SK-N-SH treated with all-trans-retinoic acid at 6 μM for 48 hours (cell line): ENCODE data around the gene FRAS1.

ENCODE experiments used
- ATAC-seq: fragments of 200-7000 bp; cut with Tn5 transposase; 3 replicates; pipeline ENCODE4 v1.9.1; 2020; ENCODE audit warnings: mild to moderate bottlenecking, moderate library complexity
- ARNTL ChIP-seq: fragments of 450-650 bp; formaldehyde crosslinking; IDR thresholded peaks from 2 replicates; pipeline ENCODE4 v1.5.0; 2020; ENCODE audit warnings: low read depth, mild to moderate bottlenecking, moderate library complexity, borderline replicate concordance
- BACH2 ChIP-seq: fragments of 250-450 bp; sonication (Bioruptor Pico); IDR thresholded peaks from 2 replicates; pipeline ENCODE4 v1.9.0; 2021; ENCODE audit warnings: mild to moderate bottlenecking, borderline replicate concordance
- CREB5 ChIP-seq: fragments of 250-450 bp; sonication (Bioruptor Pico); IDR thresholded peaks from 2 replicates; pipeline ENCODE4 v1.5.1; 2020; ENCODE audit warnings: low read depth, mild to moderate bottlenecking, moderate library complexity
- CSDC2 ChIP-seq: fragments of 250-450 bp; sonication (Bioruptor Pico); IDR thresholded peaks from 2 replicates; pipeline ENCODE4 v1.5.0; 2020; ENCODE audit warnings: mild to moderate bottlenecking, moderate library complexity
- CSRNP3 ChIP-seq: fragments of 250-450 bp; sonication (Bioruptor Pico); IDR thresholded peaks from 2 replicates; pipeline ENCODE4 v1.5.1; 2021; ENCODE audit warnings: mild to moderate bottlenecking, moderate library complexity
- ISL1 ChIP-seq: fragments of 250-450 bp; sonication (Bioruptor Pico); IDR thresholded peaks from 2 replicates; pipeline ENCODE4 v2.1.2; 2022; ENCODE audit warnings: mild to moderate bottlenecking, moderate library complexity
- OSR1 ChIP-seq: fragments of 250-450 bp; sonication (Bioruptor Pico); IDR thresholded peaks from 2 replicates; pipeline ENCODE4 v1.8.0; 2022; ENCODE audit warnings: moderate library complexity, mild to moderate bottlenecking, inconsistent platforms
- PATZ1 ChIP-seq: fragments of 250-450 bp; sonication (Bioruptor Pico); IDR thresholded peaks from 2 replicates; pipeline ENCODE4 v1.8.0; 2020; ENCODE audit warnings: mild to moderate bottlenecking, moderate library complexity, borderline replicate concordance
- POU6F1 ChIP-seq: fragments of 250-450 bp; sonication (Bioruptor Pico); IDR thresholded peaks from 2 replicates; pipeline ENCODE4 v1.8.0; 2021; ENCODE audit warnings: low read depth, mild to moderate bottlenecking, moderate library complexity, borderline replicate concordance
- RARB ChIP-seq: fragments of 250-450 bp; sonication (Bioruptor Pico); IDR thresholded peaks from 2 replicates; pipeline ENCODE4 v1.8.0; 2021; ENCODE audit warnings: mild to moderate bottlenecking, moderate library complexity
- SNAI2 ChIP-seq: fragments of 250-450 bp; sonication (Bioruptor Pico); IDR thresholded peaks from 2 replicates; pipeline ENCODE4 v1.5.0; 2020; ENCODE audit warnings: mild to moderate bottlenecking, moderate library complexity
- TCF4 ChIP-seq: fragments of 250-450 bp; sonication (Bioruptor Pico); IDR thresholded peaks from 2 replicates; pipeline ENCODE4 v1.8.0; 2021; ENCODE audit warnings: mild to moderate bottlenecking, moderate library complexity, borderline replicate concordance
- TOX ChIP-seq: fragments of 250-450 bp; sonication (Bioruptor Pico); IDR thresholded peaks from 2 replicates; pipeline ENCODE4 v1.8.0; 2021; ENCODE audit warnings: mild to moderate bottlenecking, moderate library complexity, borderline replicate concordance
- TSHZ2 ChIP-seq: fragments of 250-450 bp; sonication (Bioruptor Pico); IDR thresholded peaks from 2 replicates; pipeline ENCODE4 v1.5.0; 2020; ENCODE audit warnings: mild to moderate bottlenecking, moderate library complexity
- ZC3H10 ChIP-seq: fragments of 250-450 bp; sonication (Bioruptor Pico); IDR thresholded peaks from 2 replicates; pipeline ENCODE4 v1.5.1; 2021; ENCODE audit warnings: mild to moderate bottlenecking, moderate library complexity
- ZFP3 ChIP-seq: fragments of 250-450 bp; sonication (Bioruptor Pico); IDR thresholded peaks from 2 replicates; pipeline ENCODE4 v1.5.0; 2020; ENCODE audit warnings: mild to moderate bottlenecking, moderate library complexity
- ZFP30 ChIP-seq: fragments of 450-650 bp; formaldehyde crosslinking; IDR thresholded peaks from 2 replicates; pipeline ENCODE4 v1.5.0; 2022; ENCODE audit warnings: mild to moderate bottlenecking, moderate library complexity
- ZNF565 ChIP-seq: fragments of 450-650 bp; formaldehyde crosslinking; conservative IDR thresholded peaks from 2 replicates; pipeline ENCODE4 v1.5.0; 2020; ENCODE audit warnings: low read depth, mild to moderate bottlenecking, moderate library complexity
- ZNF70 ChIP-seq: fragments of 450-650 bp; formaldehyde crosslinking; IDR thresholded peaks from 2 replicates; pipeline ENCODE4 v1.5.0; 2020; ENCODE audit warnings: mild to moderate bottlenecking, moderate library complexity
- ZNF8 ChIP-seq: fragments of 450-650 bp; formaldehyde crosslinking; IDR thresholded peaks from 2 replicates; pipeline ENCODE4 v1.5.0; 2020; ENCODE audit warnings: mild to moderate bottlenecking, moderate library complexity

The FRAS1 gene

GRCh38 chr4:78018271-78019049, 38.7 kb upstream of the FRAS1 start:
- TF ChIP-seq ARNTL (CRISPR knock-in tag) (no peak), TCF4 (no peak), ISL1 (CRISPR knock-in tag) (no peak), ZFP3 (CRISPR knock-in tag) (no peak), BACH2 (CRISPR knock-in tag) (no peak), ZNF8 (CRISPR knock-in tag) (no peak), PATZ1 (CRISPR knock-in tag) (no peak), POU6F1 (CRISPR knock-in tag) (no peak), ZC3H10 (CRISPR knock-in tag) (no peak), CSDC2 (CRISPR knock-in tag) (no peak), CREB5 (CRISPR knock-in tag) (no peak), ZNF565 (CRISPR knock-in tag) (no peak), TOX (no peak)
- TF ChIP-seq, all 23 proteins: peak for 0
- no peak for ATAC-seq

GRCh38 chr4:78019414-78019813, 37.7 kb upstream of the FRAS1 start:
- ATAC-seq: no peak
- TF ChIP-seq TSHZ2 (CRISPR knock-in tag) (0 out of 2 replicates have a peak, but pooled peaks have one; percentile 37), CSRNP3 (CRISPR knock-in tag) (0 out of 2 replicates have a peak, but pooled peaks have one; percentile 37), ZFP30 (CRISPR knock-in tag) (no peak), CREB5 (CRISPR knock-in tag) (no peak), PATZ1 (CRISPR knock-in tag) (no peak), SNAI2 (no peak), POU6F1 (CRISPR knock-in tag) (no peak), ISL1 (CRISPR knock-in tag) (no peak), ZNF70 (CRISPR knock-in tag) (no peak), ZNF8 (CRISPR knock-in tag) (0 out of 2 replicates have a peak, but pooled peaks have one; percentile 55), TOX (no peak), TCF4 (peak; percentile 91), CSDC2 (CRISPR knock-in tag) (no peak), ZC3H10 (CRISPR knock-in tag) (no peak), OSR1 (CRISPR knock-in tag) (no peak), RARB (no peak)
